DOHH2 (cell line): Measurements from ENCODE around the gene MAP7D3.

Source experiments
- H3F3A ChIP-seq: fragments of 200-600 bp; sonication (generic), shearing (Covaris generic); 2 replicates; pipeline ENCODE4 v1.6.0; 2016; ENCODE audit warnings: antibody characterized with exemption, mild to moderate bottlenecking; ENCODE audit not compliant: control insufficient read depth, insufficient read depth
- H3K27ac ChIP-seq: fragments of 200-600 bp; sonication (generic); 2 replicates; pipeline ENCODE4 v1.5.1; 2014; ENCODE audit warnings: low read depth, mild to moderate bottlenecking, low read length, moderate library complexity
- H3K27me3 ChIP-seq: fragments of 200-600 bp; sonication (generic); 2 replicates; pipeline ENCODE4 v1.6.1; 2014; ENCODE audit warnings: mild to moderate bottlenecking, low read length, mixed read lengths; ENCODE audit not compliant: control insufficient read depth
- H3K36me3 ChIP-seq: fragments of 200-600 bp; sonication (generic); 2 replicates; pipeline ENCODE4 v1.6.1; 2014; ENCODE audit warnings: mild to moderate bottlenecking, low read length, moderate library complexity, mixed read lengths; ENCODE audit not compliant: control insufficient read depth
- H3K4me1 ChIP-seq: fragments of 200-600 bp; sonication (generic); 2 replicates; pipeline ENCODE4 v1.6.1; 2014; ENCODE audit warnings: mild to moderate bottlenecking, low read length, mixed read lengths; ENCODE audit not compliant: control insufficient read depth
- H3K4me2 ChIP-seq: fragments of 200-600 bp; sonication (generic); 2 replicates; pipeline ENCODE4 v1.6.0; 2014; ENCODE audit warnings: mild to moderate bottlenecking, low read length, moderate library complexity
- H3K4me3 ChIP-seq: fragments of 200-600 bp; sonication (generic); 2 replicates; pipeline ENCODE4 v1.5.1; 2014; ENCODE audit warnings: mild to moderate bottlenecking, low read length, mixed read lengths
- H3K79me2 ChIP-seq: fragments of 200-600 bp; sonication (generic); 2 replicates; pipeline ENCODE4 v1.6.1; 2014; ENCODE audit warnings: mild to moderate bottlenecking, low read length, mixed read lengths; ENCODE audit not compliant: control insufficient read depth
- H3K9me2 ChIP-seq: fragments of 200-600 bp; sonication (generic); replicated peaks from 2 replicates; pipeline ENCODE4 v1.6.1; 2014; ENCODE audit warnings: mild to moderate bottlenecking, low read length, mixed read lengths; ENCODE audit not compliant: control insufficient read depth
- H3K9me3 ChIP-seq: fragments of 200-600 bp; sonication (generic); 2 replicates; pipeline ENCODE4 v1.6.1; 2014; ENCODE audit warnings: antibody characterized with exemption, low read length, mixed read lengths; ENCODE audit not compliant: control insufficient read depth, insufficient read depth
- H4K20me1 ChIP-seq: fragments of 200-600 bp; sonication (generic); 2 replicates; pipeline ENCODE4 v1.6.0; 2014; ENCODE audit warnings: low read depth, mild to moderate bottlenecking, antibody characterized with exemption, low read length, moderate library complexity; ENCODE audit not compliant: control insufficient read depth, insufficient read depth
- CTCF ChIP-seq: fragments of 200-600 bp; sonication (generic); IDR thresholded peaks from one replicate; pipeline ENCODE4 v1.5.1; 2014; ENCODE audit warnings: antibody characterized with exemption, mild to moderate bottlenecking, low read depth, low read length; ENCODE audit not compliant: poor library complexity, severe bottlenecking
- EZH2phosphoT487 ChIP-seq: fragments of 200-600 bp; sonication (generic); IDR thresholded peaks from 2 replicates; pipeline ENCODE4 v1.6.1; 2017; ENCODE audit warnings: borderline replicate concordance, mild to moderate bottlenecking, antibody characterized with exemption, low read length, moderate library complexity, mixed read lengths

The MAP7D3 gene

GRCh38 chrX:136219893-136220292 lies 31.3 kb downstream of the MAP7D3 start:
- Histone ChIP-seq H3K9me3 (no peaks in the 10 kb centered on the region), H3K4me3 (no peak overlapping the region), H3K4me1 (no peaks in the 10 kb centered on the region), H3K9me2 (no peaks in the 10 kb centered on the region), H3K36me3 (no peaks in the 10 kb centered on the region), H3K27me3 (no peaks in the 10 kb centered on the region), H3F3A (no peaks in the 10 kb centered on the region), H3K79me2 (no peaks in the 10 kb centered on the region), H3K4me2 (no peak overlapping the region), H3K27ac (no peak overlapping the region), H4K20me1 (no peaks in the 10 kb centered on the region)
- TF ChIP-seq CTCF (no peak), EZH2phosphoT487 (no peak)

GRCh38 chrX:136215559-136215958 lies 35.6 kb downstream of the MAP7D3 start:
- no peak for TF ChIP-seq EZH2phosphoT487
- no peak for TF ChIP-seq CTCF
- Histone ChIP-seq H3K27ac (no peak overlapping the region), H3K79me2 (no peaks in the 10 kb centered on the region), H3K36me3 (no peaks in the 10 kb centered on the region), H3F3A (no peaks in the 10 kb centered on the region), H4K20me1 (no peaks in the 10 kb centered on the region), H3K4me3 (no peak overlapping the region), H3K9me2 (no peaks in the 10 kb centered on the region), H3K9me3 (no peaks in the 10 kb centered on the region), H3K27me3 (no peaks in the 10 kb centered on the region), H3K4me1 (peaks cover 6% of the 10 kb centered on the region), H3K4me2 (no peak overlapping the region)

- H3K4me2 ChIP-seq = no peak overlapping the region
Observed at GRCh38 chrX:136214551-136214950, 36.6 kb downstream of the MAP7D3 start.

More at GRCh38 chrX:136214551-136214950, 36.6 kb downstream of the MAP7D3 start:
- Histone ChIP-seq H3F3A (no peaks in the 10 kb centered on the region), H3K9me2 (no peaks in the 10 kb centered on the region), H3K4me3 (no peak overlapping the region), H4K20me1 (no peaks in the 10 kb centered on the region), H3K27ac (no peak overlapping the region), H3K79me2 (no peaks in the 10 kb centered on the region), H3K36me3 (no peaks in the 10 kb centered on the region), H3K27me3 (no peaks in the 10 kb centered on the region), H3K9me3 (no peaks in the 10 kb centered on the region), H3K4me1 (peaks cover 16% of the 10 kb centered on the region)
- no peak for TF ChIP-seq CTCF
